Cerebellar nuclear complex (tissue), 1 donor: Measurements from ENCODE around the gene CEBPG.

Source experiments
- DNase-seq, 2 experiments: peaks; one replicate each; lab custom pipeline; 2025; lab: John Stamatoyannopoulos, UW

Gene CEBPG

DNA sequence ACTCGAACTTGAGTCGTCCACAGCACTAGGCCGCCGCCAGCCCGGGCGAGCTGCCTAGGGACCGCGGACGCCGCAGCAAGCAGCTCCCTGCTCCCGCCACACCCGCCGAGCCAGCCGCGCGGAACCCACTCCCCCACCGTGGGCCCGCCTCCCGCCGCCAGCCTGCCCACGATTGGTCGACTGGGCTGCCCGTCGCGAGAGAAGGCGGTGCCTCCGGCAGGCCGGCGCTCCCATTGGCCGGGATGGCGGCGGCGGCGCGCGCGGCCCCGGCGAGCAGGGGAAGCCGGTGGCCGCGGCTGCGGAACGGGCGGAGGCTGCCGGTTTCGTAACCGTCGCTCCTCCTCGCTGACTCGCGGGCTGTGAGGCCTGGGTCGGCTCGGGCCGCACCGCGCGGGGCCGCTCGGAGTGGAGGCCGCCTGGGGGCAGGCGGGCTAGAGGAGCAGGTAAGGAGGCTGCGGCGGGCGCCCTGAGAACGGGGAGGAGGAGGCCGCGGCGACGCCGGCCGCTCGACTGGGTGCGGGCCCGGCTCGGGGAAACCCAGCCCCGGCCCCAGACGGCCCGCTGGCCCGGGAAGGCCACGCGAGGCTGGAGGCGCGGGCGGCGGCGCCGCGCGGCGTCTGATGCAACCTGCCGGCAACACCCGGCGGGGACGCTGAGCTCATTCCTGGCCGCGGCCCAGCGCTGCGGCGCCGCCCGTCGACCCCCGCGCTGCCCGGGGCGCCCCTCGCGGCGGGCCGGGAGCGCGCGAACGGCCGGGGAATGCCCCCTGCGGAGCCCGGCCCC lies at the start of gene CEBPG:
Gene CEBPG, plus strand, starts transcription at position 257 of the 783 bp plus-strand sequence. CDS start 5,531 bp downstream, outside the sequence.
- peak; percentile 69 to 74 for DNase-seq

DNA sequence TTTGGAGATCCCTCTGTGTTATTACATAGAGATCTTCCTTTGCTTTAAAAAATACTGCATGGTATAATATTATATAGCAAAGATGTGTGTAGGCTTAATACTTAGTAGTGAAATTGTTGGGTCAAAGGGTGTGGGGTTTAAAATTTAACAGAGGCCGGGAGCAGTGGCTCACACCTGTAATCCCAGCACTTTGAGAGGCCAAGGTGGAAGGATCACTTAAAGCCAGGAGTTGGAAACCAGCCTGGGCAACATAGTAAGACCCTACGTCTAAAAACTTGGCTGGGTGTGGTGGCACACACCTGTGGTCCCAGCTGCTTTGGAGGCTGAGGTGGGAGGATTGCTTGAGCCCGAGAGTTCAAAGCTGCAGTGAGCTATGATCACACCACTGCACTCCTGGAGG lies 48.9 kb upstream of the CEBPG start:
- no peak for DNase-seq

DNA sequence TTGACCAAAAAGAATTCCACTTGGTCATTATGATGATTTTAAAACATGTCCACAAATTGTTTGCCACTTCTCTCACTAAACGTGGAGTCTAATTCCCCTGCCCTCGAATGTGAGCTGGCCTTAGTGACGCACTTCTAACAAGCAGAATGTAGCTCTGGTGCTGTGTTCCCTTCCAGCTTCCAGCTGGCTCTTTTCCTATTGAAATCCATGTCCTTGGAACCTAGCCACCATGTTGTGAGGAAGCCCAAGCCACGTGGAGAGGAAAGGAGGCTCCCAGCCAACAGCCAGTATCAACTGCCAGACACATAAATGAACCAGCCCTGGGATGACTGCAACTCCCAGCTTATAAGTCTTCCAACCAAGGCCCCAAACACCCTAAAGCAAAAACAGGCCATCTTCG lies 47.6 kb upstream of the CEBPG start:
- DNase-seq, result no peak

DNA sequence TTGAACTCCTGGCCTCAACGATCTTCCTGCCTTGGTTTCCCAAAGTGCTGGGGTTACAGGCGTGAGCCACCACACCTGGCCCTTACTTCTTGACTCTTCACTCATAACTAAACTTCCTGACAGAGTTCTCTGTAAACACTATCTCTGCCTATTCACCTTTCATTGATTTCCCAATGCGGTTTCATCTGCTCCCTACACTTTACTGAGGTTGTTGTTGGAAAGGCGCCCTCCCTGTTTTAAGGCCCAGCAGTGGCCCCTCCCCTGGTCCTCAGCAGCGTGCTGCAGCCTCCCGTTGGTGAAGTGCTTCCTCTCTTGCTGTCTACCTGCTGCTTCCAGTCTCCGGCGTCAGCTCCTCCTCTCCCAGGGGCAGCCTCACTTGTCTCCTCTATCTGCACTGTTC lies 44.4 kb upstream of the CEBPG start:
- DNase-seq, result no peak

DNA sequence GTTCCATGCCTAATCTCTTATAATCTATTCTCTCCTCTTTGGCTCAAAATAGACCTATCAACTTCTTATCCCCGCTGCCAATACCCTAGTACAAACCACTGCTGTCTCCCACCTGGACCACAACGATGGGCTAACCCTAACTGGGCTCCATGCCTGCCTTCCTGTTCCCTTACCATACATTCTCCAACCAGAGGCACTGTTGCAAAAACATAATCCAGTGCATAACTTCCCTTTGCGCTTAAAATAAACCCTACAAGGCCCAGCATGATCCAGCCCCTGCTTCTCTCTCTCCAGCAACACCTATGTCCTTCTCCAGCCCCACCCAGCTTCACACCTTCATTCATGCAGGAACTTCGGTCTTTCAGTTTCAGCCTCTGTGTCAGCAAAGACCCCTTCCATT lies 43.8 kb upstream of the CEBPG start:
- DNase-seq, result no peak

DNA sequence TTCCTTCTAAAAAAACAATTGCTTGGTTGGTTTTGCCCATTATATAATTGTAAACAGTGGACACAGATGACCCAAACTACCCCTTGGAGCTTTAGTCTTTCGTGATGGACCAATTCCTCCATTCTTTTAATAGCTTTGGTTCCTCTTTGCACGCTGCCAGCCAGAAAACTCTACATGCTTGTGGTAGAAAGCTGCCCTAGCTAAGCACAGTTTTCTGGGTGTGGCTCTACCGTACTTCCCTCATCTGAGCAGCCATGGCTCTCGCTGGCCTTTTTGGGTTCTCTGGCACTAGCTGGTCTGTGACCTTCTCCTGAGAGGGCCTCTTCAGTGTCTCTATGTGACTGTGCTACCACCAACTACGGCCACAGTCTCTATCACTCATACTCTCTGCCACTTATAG lies 41.3 kb upstream of the CEBPG start:
- DNase-seq, result no peak

DNA sequence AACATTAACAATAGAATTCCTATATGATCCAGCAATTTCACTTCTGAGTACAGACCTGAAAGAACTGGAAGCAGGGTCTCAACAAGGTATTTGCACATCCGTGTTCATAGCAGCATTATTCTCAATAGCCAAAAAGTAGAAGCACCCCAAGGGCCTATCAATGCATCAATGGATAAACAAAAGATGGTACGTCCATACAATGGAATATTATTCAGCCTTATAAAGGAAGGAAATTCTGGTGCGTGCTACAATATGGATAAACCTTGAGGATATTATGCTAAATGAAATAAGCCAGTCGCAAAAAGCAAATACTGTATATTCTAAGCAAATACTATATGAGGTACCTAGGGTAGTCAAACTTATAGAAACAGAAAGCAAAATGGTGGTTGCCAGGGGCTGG lies 40.4 kb upstream of the CEBPG start:
- no peak for DNase-seq

DNA sequence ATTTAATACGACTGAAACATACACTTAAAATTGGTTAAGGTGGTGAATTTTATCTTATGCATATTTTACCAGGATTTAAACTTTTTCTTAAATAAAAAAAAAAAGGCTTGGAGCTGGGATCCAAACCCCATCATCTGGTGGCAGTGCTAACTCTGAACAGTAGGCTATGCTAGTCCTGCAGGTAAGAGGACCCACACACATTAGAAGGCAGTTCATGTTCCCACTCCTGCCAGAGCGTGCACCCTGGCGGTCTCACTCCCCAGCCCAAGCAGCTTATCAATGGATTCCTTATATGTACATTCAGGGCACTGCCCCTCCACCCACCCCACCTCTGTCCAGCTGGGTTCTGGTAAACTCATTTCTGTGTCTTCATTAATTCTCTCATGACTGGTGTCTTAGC lies 39.9 kb upstream of the CEBPG start:
- no peak for DNase-seq

DNA sequence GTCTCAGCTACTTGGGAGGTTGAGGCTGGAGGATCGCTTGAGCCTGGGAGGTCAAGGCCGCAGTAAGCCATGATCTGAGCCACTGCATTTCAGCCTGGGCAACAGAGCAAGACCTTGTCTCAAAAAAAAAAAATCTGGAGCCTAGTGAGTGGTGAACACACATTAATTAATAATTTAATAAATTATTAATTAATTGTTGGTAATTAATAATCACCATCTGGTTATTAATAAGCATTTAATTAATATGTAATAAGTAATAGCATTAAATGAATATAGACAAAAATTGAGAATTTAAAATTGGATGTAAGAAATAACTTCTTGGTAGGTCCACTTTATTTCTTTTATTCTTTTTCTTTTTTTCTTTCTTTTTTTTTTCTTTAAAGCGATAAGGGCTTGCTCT lies 39.2 kb upstream of the CEBPG start:
- DNase-seq, result no peak

DNA sequence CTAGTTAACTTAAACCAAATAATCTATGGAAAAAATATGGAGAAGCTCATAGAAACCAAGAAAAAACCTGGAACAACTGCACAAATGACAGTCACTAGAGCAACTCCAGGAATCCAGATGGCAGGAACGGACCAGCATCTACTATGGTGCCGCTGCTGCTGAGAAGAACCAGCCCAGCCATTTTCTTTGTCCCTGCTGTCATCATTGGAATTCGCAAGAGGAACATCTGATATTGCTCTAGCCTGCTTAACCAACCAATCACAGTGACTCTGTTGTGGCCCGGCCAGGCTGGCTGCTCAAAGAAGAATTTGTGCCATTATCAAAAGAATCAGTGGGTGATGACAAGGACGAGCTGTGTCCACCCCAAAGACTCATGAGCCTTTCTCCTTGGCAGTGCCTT lies 38.1 kb upstream of the CEBPG start:
- no peak for DNase-seq

DNA sequence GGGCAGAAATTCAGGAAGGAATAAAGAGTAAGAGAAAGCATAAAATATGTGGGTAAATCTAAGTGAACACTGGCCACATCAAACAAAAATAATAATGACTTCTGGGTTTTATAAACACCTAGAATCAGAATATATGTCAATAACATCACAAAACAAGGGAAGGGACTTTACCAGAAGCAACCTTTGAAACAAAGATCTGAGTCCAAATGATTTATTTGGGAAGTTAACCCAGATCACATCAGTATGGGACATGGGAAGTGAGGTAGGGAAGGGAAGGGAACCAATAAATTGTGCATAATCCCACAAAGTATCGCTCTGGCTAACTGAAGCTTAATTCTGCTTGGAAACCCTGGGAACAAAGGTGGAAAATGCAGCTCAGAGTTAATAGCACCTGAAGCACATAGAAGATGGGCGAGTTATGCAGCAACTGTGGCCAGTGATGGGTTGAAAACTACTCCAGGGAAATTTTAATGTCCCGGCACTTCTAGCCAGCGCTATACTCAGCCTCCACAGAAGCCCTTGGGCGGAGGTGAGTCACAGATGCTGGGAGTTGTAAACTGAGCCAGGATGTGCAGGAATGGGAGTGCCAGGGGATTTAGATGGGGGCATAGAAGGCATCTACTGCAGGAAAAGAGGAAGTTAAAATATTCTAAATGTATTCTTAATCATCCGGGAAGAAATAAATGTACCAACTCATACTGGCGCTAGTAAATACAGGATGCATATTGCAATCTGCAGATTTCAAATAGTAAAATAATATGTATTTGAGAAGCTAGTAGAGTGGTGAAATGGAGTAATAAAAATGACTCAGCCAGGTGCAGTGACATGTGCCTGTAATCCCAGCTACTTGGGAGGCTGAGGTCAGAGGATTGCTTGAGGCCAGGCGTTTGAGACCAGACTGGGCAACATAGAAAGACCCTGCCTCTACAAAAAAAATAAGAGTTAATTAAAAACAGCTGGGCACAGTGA lies 34.2 kb upstream of the CEBPG start:
- no peak for DNase-seq

DNA sequence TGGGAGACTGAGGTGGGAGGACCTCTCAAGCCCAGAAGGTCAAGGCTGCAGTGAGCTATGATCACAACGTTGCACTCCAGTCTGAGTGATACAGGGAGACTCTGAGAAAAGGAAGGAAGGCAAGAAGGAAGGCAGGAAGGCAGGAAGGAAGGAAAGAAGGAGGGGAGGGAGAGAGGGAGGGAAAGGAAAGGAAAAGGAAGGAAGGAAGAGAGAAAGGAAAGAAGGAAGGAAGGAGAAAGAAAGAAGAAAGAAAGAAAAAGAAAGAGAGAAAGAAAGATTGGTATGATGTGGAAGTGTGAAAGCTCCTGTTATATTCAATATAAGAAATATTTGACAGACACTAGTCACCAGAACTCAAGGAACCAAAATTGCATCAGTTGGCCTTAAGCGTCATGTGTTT lies 32.5 kb upstream of the CEBPG start:
- no peak for DNase-seq

DNA sequence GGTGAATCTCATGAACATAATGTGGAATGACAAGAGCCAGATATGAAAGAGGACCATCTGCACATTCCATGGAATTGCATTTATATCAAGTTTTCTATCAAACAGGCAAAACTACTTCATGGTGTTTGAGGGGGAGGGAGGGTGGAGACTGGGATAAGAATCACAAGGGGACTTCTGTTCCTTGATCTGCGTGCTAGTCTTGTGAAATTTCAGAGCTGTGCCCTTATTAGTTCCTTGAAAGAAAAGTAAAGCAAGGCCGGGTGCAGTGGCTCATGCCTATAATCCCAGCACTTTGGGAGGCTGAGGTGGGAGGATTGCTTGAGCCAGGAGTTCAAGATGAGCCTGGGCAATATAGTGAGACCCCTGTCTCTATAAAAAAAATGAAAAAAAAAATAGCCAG lies 30.2 kb upstream of the CEBPG start:
- DNase-seq, result no peak

DNA sequence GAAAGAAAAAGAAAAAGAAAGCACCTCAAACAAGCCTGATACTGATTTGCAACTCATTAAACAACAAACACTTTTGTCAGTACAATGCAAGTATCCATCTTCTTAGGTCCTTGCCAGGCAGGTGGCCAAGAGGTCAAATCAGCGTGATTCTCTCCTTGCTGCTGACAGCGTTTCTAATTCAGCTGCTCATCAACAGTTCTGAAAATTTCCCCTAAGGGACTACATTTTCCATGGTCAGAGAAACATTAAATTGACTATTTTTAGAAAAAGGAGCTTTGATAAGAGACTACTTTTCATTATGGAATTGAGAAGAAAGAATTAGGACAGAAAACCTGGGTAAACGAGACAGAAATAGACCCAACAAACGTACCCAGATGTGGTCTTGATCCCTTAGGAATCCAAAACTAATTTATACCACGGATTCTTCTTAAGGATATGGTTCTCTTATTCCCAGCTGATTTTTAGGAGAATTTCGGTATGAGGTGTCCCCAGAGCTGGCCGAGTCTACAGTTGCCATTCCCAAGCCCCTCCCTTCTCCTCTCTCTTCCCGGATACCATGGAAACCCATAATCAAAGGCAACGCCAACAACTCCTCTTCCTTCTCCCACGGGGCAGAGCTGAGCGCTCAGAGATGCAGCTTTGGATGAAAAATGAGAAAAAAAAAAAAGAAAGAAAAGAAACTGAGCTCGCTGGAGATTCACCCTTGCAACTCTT lies 29.5 kb upstream of the CEBPG start:
- no peak for DNase-seq

DNA sequence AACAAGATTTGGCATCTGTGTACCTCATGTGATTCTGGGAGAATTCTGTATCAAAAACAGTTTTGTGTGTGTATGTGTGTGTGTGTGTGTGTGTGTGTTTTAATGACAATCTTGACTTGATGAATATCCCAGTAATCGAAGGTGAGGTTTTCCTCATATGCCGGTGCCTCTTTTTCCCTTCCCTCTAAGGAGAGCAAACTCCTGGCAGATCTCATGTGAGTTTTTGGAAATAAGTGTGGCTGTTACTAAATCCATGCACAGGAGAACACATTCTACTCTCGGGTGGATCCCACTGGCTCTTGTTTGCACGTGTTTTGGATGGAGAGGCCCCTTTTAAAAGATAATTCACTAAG lies 29.0 kb upstream of the CEBPG start:
- DNase-seq, result no peak

DNA sequence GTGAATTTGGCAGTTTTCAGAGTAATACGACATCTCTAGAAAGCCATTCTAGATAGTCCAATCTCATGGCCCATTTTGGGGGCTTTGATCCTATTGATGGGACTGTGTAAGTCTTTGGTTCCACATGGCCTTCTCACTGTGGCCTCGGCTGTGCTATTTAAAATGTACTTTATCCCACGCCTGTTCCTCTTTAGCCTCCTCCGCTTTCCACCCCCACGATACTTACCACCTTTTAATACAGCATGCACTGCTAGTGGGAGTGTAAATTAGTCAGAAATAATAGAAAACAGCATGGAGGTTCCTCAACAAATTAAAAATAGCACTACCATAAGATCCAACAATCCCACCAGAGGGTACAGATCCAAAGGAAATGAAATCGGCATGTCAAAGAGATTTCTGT lies 28.3 kb upstream of the CEBPG start:
- no peak for DNase-seq

DNA sequence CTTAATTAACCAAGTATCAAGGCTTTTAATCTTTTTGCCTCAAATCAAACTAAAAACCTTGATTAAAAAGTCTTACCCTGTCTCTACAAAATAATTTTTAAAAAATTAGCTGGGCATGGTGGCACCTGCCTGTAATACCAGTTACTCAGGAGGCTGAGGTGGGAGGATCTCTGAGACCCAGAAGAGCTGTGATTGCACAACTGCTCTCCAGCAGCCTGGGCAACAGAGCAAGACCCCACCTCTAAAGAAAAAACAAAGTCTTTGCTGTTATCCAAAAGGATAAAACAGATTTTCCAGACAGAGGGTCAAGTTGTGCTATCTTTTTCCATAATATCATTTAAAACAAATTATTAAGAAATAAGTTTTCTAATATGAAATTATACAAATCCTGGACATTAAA lies 26.8 kb upstream of the CEBPG start:
- DNase-seq, result no peak

DNA sequence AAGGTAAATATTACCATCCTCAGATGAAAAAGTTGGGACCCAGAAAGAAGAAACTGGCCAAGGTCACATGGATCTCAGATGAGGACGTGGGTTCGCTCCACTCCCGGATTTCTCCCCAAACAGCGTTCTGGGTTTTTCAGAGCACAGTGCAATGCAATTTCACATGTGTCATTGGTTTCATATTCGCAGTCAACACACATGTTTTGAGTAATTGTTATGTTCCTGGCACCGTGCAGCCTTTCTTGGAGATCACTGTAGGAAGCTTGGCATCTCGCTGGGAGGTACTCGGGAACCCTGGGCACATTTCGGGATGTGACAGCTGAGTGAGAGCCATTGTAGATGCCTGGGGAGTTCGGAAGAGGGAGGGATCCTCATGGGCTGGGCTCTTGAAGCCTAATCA lies 26.2 kb upstream of the CEBPG start:
- no peak for DNase-seq

DNA sequence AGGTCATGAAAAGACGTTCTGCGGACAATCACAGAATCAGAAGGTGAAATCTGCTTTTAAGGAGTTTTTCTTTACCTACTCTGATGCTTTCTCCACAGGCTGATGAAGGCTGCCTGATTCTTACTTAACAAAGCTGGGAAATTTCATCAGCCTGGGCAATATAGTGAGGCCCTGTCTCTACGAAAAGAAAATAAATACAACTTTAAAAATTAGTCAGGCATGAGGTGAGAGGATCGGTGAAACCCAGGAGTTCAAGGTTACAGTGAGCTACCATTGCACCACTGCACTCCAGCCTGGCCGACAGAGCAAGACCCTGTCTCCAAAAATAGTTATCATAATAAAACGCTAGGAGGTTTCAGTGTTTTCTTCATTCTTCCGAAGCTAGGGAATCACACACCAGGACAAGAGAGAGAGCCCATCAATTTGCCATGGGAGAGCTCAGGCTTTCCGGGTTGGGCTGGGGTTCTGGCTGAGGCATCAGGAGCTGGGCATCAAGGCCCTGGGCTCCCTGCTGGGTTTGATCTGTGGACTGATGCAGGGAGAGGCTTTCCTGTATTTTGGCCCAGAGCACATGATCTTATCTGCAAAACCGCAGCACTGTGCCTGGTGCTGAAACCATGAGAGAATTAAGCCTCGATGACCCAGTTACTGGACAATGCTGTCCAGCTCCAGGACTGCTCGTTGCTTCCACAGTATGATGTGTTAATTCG lies 25.1 kb upstream of the CEBPG start:
- no peak for DNase-seq

DNA sequence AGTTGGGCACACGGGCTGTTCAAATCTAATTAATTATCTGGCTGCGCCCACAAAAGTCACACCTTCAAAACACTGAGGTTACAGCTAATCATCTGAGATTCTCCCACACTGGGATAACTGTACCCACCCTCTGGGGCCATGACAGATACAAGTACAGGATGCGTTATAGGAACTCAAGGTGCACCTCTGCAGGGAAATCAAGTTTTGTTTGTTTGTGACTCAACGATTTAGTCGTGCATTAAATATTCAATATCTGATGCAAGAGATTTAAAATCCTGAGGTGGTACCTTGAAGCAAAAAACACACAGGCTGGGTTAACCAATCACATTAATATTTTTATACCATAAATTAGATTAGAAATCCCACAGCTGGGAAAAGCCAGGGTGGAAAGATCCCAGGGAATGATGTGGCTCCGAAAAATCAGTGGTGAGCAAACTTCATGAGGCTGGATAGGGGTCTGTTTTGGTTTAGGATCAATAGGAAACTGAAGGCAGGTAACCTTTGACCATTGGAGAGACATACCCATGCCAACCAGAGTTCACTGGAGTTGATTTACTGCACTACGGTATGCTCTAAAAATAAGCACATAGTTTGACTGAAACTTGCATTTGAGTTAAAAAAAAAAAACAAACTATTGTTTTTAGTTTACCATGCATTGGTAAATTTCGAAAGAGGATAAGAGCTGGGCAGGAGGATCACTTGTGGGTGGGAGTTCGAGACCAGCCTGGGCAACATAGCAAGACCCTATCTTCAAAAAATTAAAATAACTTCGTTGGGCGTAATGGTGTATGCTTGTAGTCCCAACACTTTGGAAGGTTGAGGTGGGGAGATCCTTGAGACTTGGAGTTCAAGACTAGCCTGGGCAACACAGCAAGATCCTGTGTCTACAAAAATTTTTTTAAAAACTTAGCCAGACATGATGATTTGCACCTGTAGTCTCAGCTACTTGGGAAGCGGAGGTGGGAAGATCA lies 23.9 kb upstream of the CEBPG start:
- DNase-seq, result no peak
